ENCODE measurements around the gene LRRC71.

Gene LRRC71

DNA sequence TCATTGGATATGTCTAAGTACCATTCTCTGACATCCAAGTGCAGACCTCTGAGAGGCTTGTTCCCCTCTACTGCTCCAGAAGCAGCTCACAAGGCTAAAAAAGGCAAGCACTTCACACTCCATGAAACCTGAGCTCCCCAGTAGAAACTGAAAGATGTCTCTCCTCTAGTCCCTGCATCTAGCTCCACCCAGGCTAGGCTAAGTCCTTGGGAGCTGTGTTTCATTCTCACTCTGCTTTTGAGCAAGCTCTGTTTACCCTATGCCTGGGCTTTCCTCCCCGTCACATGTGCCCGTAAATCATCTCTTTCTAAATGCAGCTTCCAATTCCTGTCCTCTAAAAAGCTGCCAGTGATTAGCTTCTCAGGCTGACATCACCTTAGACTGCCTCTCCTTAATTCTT, 39.0 kb downstream of the LRRC71 start:
- Mint-ChIP-seq H3K4me1 (peaks cover 55% of the 10 kb centered on the region), H3K4me3 (no peak overlapping the region), H3K36me3 (peaks cover 13% of the 10 kb centered on the region), H3K27me3 (no peaks in the 10 kb centered on the region), H3K27ac (no peak overlapping the region), H3K9me3 (no peaks in the 10 kb centered on the region)

DNA sequence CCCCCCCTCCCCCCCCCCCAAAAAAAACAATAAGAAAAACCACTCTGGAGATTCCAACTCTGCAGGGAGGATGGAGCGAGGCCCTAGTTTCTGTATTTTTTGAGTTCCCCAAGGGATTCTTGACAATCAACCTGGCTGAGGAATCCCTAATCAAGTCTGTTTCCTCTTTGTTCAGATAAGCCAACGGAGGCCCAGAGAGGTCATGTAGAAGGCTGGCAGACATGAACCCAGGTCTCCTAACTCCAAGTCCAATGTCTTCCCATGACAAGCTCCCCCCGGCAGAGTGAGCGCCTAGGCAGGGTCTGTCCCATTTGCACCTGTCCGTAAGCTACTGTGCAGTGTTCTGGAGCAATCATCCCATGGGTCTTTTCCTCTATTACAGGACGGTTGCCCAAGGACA, 39.5 kb downstream of the LRRC71 start:
- Mint-ChIP-seq H3K4me3 (no peak overlapping the region), H3K9me3 (no peaks in the 10 kb centered on the region), H3K36me3 (peaks cover 10% of the 10 kb centered on the region), H3K27me3 (no peaks in the 10 kb centered on the region), H3K27ac (no peak overlapping the region), H3K4me1 (peaks cover 57% of the 10 kb centered on the region)

DNA sequence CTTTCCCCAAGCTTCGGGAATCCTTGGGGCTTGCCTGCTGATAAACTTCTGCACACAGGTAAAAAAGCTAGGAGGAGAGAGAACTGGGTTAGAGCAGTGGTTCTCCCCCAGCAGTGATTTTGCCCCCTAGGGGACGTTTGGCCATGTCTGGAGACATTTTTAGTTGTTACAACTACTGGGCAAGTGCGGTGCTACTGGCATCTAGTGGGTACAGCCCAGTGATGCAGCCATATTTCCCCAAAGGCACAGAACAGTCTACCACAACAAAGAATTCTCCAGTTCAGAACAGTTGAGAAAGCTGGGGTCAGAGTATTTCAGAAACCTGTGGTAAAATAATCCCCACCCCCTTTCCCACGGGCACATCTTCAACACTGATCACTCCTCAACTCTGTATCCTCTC, 41.3 kb downstream of the LRRC71 start:
- no peaks in the 10 kb centered on the region for H3K9me3 Mint-ChIP-seq
- H3K27ac Mint-ChIP-seq = no peak overlapping the region
- H3K4me3 Mint-ChIP-seq = peak overlapping the region; percentile 2
- H3K27me3 Mint-ChIP-seq = no peaks in the 10 kb centered on the region
- peaks cover 10% of the 10 kb centered on the region for H3K36me3 Mint-ChIP-seq
- H3K4me1 Mint-ChIP-seq = peaks cover 57% of the 10 kb centered on the region

DNA sequence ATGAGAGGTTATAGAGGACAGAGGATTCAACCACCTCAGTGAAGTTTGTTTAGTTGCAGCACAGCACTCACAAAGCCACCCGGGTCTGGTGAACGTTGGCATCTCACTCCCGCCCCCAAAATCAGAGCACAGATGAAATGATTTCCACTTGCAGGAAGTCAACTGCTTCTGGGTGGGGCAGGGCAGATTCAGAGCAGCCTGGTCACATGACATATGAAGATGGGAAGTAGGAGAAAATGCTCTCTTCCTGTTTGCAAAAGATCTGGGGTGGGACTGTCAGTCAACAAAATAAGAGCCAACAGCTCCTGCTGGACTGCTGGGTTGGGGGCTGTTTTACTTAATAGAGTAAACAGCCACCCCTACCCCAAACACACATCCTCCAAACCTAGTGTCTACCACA, 43.2 kb downstream of the LRRC71 start:
- peak overlapping the region; percentile 83 for H3K4me3 Mint-ChIP-seq
- no peaks in the 10 kb centered on the region for H3K9me3 Mint-ChIP-seq
- peaks cover 50% of the 10 kb centered on the region for H3K4me1 Mint-ChIP-seq
- H3K27me3 Mint-ChIP-seq = no peaks in the 10 kb centered on the region
- peaks cover 9% of the 10 kb centered on the region for H3K36me3 Mint-ChIP-seq
- peak overlapping the region; percentile 43 for H3K27ac Mint-ChIP-seq

DNA sequence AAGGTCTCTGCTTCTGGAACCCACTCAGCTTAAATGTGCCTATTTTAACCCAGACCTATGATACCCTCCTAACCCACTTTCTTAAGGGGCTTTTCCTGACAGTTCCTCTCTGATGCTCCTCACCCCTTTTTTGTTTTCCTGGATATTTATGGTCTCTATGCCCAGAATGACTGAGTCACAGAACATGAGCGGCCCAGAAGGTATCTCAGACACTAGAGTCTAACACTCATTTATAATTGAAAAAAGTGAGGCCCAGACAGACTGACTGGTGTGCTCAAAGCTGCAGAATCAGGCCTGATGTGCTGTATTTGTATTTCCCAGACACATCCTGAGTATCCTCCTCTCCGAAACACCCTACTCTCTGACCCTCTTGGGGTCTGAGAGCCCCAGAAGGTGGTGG, 44.0 kb downstream of the LRRC71 start:
- H3K4me3 Mint-ChIP-seq = peak overlapping the region; percentile 83
- peak overlapping the region; percentile 71 for H3K27ac Mint-ChIP-seq
- peaks cover 42% of the 10 kb centered on the region for H3K4me1 Mint-ChIP-seq
- H3K9me3 Mint-ChIP-seq = no peaks in the 10 kb centered on the region
- H3K36me3 Mint-ChIP-seq = peaks cover 5% of the 10 kb centered on the region
- H3K27me3 Mint-ChIP-seq = no peaks in the 10 kb centered on the region

DNA sequence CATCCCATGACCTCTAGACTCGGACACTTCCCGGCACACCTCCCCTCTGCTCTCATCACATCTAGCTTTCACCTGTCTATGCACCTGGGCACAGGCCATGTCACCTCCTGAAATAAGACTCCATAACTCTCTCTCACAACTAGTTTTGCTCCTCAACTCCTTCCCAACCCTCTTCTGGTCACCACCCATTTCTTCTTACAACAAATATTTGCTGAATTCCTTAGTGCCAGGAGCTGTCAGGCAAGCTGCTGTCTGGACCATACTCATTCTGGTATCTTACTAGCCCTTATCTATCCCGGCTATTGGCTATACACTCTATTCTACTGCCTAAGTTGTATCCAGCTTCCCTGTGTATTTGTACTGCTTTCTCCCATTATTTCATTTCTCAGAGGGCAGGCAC, 49.1 kb downstream of the LRRC71 start:
- Mint-ChIP-seq H3K27me3 (no peaks in the 10 kb centered on the region), H3K4me1 (peaks cover 1% of the 10 kb centered on the region), H3K4me3 (no peak overlapping the region), H3K27ac (no peak overlapping the region), H3K36me3 (no peaks in the 10 kb centered on the region), H3K9me3 (no peaks in the 10 kb centered on the region)

DNA sequence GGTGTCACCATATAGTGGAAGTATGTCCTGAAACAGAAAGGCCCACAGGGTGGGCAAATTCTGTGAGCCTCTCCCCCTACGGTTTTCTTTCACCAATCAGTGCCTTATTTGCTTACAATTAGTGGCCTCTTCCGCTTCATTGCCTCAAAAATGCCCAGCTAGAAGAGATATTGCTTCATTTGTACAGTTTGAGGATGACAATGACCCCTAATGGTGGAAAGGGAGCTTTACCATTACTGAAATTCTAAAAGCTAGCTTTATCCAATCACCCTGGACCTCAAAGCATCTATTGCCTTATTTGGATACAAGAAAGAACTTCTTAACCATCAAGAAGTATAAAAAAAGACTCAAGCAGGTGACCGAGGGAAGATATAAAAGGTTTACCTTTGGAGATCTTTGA, 49.6 kb downstream of the LRRC71 start:
- H3K9me3 Mint-ChIP-seq = no peaks in the 10 kb centered on the region

DNA sequence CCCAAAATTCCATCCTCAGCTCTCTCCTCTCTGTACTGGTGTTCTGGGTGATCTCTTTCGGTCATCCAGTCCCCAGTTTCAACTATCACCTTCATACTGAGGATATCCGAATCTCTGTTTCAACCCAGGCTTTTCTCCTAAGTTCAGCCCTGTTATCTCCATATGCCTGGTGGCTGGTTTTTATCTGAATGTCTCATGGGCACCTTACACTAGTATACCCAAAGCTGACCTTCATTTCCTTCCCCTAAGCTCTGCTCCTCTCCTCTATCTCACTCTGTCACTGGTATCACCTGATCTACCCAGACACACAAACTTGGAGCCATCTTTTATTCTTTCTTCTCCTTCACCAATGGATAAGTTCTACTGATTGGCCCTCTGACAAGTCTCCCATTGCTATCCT, 53.0 kb downstream of the LRRC71 start:
- Mint-ChIP-seq H3K4me3 (no peak overlapping the region), H3K9me3 (no peaks in the 10 kb centered on the region), H3K36me3 (no peaks in the 10 kb centered on the region), H3K4me1 (no peaks in the 10 kb centered on the region), H3K27me3 (peaks cover 6% of the 10 kb centered on the region), H3K27ac (no peak overlapping the region)

More for the DNA sequence above, 49.6 kb downstream of the LRRC71 start:
- no peaks in the 10 kb centered on the region for H3K27me3 Mint-ChIP-seq
- H3K36me3 Mint-ChIP-seq = no peaks in the 10 kb centered on the region
- H3K4me3 Mint-ChIP-seq = no peak overlapping the region
- H3K4me1 Mint-ChIP-seq = no peaks in the 10 kb centered on the region
- no peak overlapping the region for H3K27ac Mint-ChIP-seq

DNA sequence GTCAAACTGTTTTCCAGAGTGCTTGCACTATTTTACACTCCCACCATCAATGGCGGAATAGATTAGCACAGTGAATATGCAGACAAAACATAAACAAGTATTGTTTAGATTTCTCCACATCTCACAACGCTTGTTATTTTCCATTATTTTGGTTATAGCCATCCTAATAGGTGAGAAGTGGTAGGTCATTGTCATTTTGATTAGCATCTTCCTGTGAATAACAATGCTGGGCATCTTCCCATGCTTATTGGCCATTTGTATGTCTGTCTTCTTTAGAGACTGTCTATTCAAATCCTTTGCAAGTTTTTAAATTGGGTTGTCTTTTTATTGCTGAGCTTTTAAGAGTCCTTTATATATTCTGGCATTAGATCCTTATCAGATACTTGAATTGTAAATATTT, 54.7 kb downstream of the LRRC71 start:
- Mint-ChIP-seq H3K4me1 (no peaks in the 10 kb centered on the region), H3K27me3 (peaks cover 6% of the 10 kb centered on the region), H3K9me3 (no peaks in the 10 kb centered on the region), H3K36me3 (no peaks in the 10 kb centered on the region), H3K27ac (no peak overlapping the region), H3K4me3 (no peak overlapping the region)

DNA sequence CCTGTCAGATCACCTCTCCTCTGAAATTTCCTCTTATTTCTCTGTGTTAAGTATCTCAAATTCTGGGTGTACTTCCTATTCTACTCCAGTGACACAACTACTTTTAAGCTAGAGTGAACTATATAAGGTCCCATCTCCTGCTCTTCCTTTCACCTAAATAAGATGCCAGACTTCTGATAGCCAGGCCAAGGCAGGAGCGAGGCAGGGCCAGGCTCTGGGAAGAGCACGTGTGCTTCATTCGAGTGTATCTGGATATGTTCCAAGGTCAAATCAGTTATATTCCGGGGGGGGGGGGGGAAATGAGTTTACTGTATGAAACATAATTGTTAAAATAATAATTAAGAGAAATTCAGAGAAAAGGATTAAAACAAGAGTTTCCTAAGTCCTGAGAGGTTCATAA, 60.1 kb downstream of the LRRC71 start:
- H3K36me3 Mint-ChIP-seq = no peaks in the 10 kb centered on the region

More for the DNA sequence above, 60.1 kb downstream of the LRRC71 start:
- H3K9me3 Mint-ChIP-seq = no peaks in the 10 kb centered on the region
- H3K4me1 Mint-ChIP-seq = no peaks in the 10 kb centered on the region
- no peak overlapping the region for H3K27ac Mint-ChIP-seq
- H3K27me3 Mint-ChIP-seq = peaks cover 8% of the 10 kb centered on the region
- H3K4me3 Mint-ChIP-seq = no peak overlapping the region
